Endodermal cell (in vitro differentiated cells): ENCODE data around the gene TEX51. TPM values are rescaled to one million over a fixed set of nuclear protein-coding genes. Genes with fewer than 3 reads are reported as not detected.

Source experiments
- DNase-seq: peaks from one replicate; pipeline ENCODE4 v3.0.0-alpha.2; 2017
- H3K27ac ChIP-seq: 2 replicates; pipeline ENCODE4 v1.5.1; 2013; ENCODE audit warnings: mild to moderate bottlenecking, low read depth, low read length, moderate library complexity
- H3K27me3 ChIP-seq: 2 replicates; pipeline ENCODE4 v1.6.1; 2013; ENCODE audit warnings: mild to moderate bottlenecking, low read length, moderate library complexity; ENCODE audit not compliant: insufficient read depth, control insufficient read depth, poor library complexity, severe bottlenecking
- H3K36me3 ChIP-seq: 2 replicates; pipeline ENCODE4 v1.7.0; 2013; ENCODE audit warnings: mild to moderate bottlenecking, low read length, moderate library complexity; ENCODE audit not compliant: control insufficient read depth, insufficient read depth
- H3K4me1 ChIP-seq: one replicate; pipeline ENCODE4 v1.7.0; 2013; ENCODE audit warnings: low read length; ENCODE audit not compliant: control insufficient read depth, insufficient read depth
- H3K4me3 ChIP-seq: 2 replicates; pipeline ENCODE4 v1.5.1; 2013; ENCODE audit warnings: mild to moderate bottlenecking, low read length, moderate library complexity
- H3K9ac ChIP-seq: 2 replicates; pipeline ENCODE4 v1.6.1; 2013; ENCODE audit warnings: mild to moderate bottlenecking, low read length, moderate library complexity; ENCODE audit not compliant: poor library complexity, severe bottlenecking; ENCODE audit errors: extremely low read depth
- H3K9me3 ChIP-seq: 2 replicates; pipeline ENCODE4 v1.6.1; 2013; ENCODE audit warnings: mild to moderate bottlenecking, low read length, moderate library complexity; ENCODE audit not compliant: control insufficient read depth
- H3K27ac Mint-ChIP-seq: 2 replicates; pipeline ENCODE4 v1.8.0; 2020; ENCODE audit warnings: mixed read lengths
- H3K27me3 Mint-ChIP-seq: 2 replicates; pipeline ENCODE4 v1.8.0; 2021; ENCODE audit warnings: mild to moderate bottlenecking, mixed read lengths; ENCODE audit not compliant: insufficient read depth
- H3K36me3 Mint-ChIP-seq: 2 replicates; pipeline ENCODE4 v1.8.0; 2020; ENCODE audit warnings: low read depth, mixed read lengths
- H3K4me1 Mint-ChIP-seq: 2 replicates; pipeline ENCODE4 v1.8.0; 2020; ENCODE audit warnings: mixed read lengths
- H3K4me3 Mint-ChIP-seq: 2 replicates; pipeline ENCODE4 v1.8.0; 2020; ENCODE audit warnings: mild to moderate bottlenecking, moderate library complexity, mixed read lengths
- H3K9me3 Mint-ChIP-seq: 2 replicates; pipeline ENCODE4 v1.8.0; 2020; ENCODE audit warnings: mild to moderate bottlenecking, mixed read lengths
- WGBS, 2 experiments: methylation state at CpG; one replicate each; pipeline versions ENCODE4 v1.1.5 to v1.1.7; 2013; ENCODE audit warnings: missing lambda C conversion rate in 2 of 2, mixed read lengths in 1 of 2; ENCODE audit not compliant: insufficient coverage in 1 of 2, insufficient read length in 1 of 2; 5-methylcytosine and 5-hydroxymethylcytosine counted together
- total RNA-seq, 2 donors: library from RNA; stranded (reverse); fragmentation: NEBNext Ultra II Directional in 1 of 2; extraction: Animal tissue kit (Norgen Biotek cat#: 25700) in 1 of 2; gene quantifications; 2 replicates in 1 of 2; 3 replicates in 1 of 2; pipeline ENCODE4 v1.2.1, GENCODE V29; 2021
- TF ChIP-seq, protein P1 (sequence below): fragments of 200-600 bp; sonication (generic); conservative IDR thresholded peaks from 2 replicates; pipeline ENCODE4 v1.5.0; 2021; ENCODE audit warnings: antibody characterized with exemption, mild to moderate bottlenecking

The TEX51 gene
- total RNA-seq, 2 donors from 2014 or later, result not detected

DNA sequence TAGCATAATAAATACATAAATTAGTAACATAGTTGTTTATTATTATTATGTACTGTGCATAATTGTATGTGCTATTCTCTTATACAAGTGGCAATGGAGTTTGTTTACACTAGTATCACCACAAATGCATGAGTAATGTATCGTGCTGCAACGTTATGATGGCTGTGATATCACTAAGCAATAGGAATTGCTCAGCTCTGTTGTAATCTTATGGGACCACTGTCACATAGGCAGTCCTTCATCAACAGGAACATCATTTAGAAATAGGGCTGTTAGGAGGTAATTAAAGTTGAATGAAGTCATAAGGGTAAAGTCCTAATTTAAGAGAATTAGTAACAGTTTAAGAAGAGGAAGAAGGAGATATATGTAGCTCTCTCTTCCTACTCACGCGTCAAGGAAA lies 33.8 kb downstream of the TEX51 start:
- no peaks in the 10 kb centered on the region for H3K27me3 ChIP-seq
- DNase-seq, result no peak
- Mint-ChIP-seq H3K36me3 (no peaks in the 10 kb centered on the region), H3K4me3 (no peak overlapping the region), H3K27me3 (peaks cover 21% of the 10 kb centered on the region), H3K27ac (no peak overlapping the region), H3K4me1 (no peaks in the 10 kb centered on the region), H3K9me3 (no peaks in the 10 kb centered on the region)
- H3K9me3 ChIP-seq, result no peaks in the 10 kb centered on the region
- 97 to 100% methylated on average over 4 of the region's 4 CpGs for WGBS, 2 experiments
- no peak overlapping the region for H3K4me3 ChIP-seq
- H3K4me1 ChIP-seq, result no peaks in the 10 kb centered on the region
- TF ChIP-seq, protein P1, sequence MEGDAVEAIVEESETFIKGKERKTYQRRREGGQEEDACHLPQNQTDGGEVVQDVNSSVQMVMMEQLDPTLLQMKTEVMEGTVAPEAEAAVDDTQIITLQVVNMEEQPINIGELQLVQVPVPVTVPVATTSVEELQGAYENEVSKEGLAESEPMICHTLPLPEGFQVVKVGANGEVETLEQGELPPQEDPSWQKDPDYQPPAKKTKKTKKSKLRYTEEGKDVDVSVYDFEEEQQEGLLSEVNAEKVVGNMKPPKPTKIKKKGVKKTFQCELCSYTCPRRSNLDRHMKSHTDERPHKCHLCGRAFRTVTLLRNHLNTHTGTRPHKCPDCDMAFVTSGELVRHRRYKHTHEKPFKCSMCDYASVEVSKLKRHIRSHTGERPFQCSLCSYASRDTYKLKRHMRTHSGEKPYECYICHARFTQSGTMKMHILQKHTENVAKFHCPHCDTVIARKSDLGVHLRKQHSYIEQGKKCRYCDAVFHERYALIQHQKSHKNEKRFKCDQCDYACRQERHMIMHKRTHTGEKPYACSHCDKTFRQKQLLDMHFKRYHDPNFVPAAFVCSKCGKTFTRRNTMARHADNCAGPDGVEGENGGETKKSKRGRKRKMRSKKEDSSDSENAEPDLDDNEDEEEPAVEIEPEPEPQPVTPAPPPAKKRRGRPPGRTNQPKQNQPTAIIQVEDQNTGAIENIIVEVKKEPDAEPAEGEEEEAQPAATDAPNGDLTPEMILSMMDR, result no peak
- no peaks in the 10 kb centered on the region for H3K36me3 ChIP-seq
- no peak overlapping the region for H3K27ac ChIP-seq
- no peak overlapping the region for H3K9ac ChIP-seq

DNA sequence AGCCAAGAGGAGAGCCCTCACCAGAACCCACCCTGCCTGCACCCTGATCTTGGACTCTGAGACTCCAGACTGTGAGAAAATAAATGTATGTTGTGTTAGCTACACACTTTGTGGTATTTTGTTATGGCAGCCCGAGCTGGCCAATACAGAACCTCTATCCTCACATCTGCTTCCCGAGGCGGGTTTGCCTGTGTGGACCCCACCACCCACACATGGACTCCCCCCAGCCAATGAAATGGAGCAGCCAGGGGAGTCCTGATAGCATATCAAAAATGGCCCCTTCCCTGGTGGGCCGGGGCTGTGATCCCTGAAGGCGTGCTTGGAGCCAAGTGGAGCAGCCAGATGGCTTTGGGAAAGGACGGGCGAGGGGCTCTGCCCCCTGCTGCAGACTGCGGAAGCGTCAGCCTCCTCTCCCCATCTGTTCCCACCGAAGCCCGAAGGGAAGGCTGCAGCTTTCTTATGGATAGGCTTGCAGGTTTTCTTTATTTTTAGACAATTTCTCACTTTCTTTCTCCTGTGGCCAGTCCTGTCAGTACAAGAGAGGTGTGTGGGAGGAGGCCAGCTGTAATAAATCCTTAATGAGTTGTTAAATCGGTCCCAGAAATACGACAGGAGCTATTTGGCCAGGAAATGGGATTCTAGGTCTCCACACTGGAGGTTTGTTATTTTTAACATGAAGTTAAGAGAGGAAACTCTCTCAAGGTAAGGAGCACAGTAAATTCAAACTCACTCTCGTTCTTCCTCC lies 34.4 kb downstream of the TEX51 start:
- DNase-seq, result no peak
- 73 to 81% methylated on average over 11 to 14 of the region's 14 CpGs for WGBS, 2 experiments
- no peaks in the 10 kb centered on the region for H3K36me3 ChIP-seq
- H3K27me3 ChIP-seq, result no peaks in the 10 kb centered on the region
- Mint-ChIP-seq H3K9me3 (no peaks in the 10 kb centered on the region), H3K4me3 (no peak overlapping the region), H3K4me1 (no peaks in the 10 kb centered on the region), H3K27ac (no peak overlapping the region), H3K36me3 (no peaks in the 10 kb centered on the region), H3K27me3 (peaks cover 27% of the 10 kb centered on the region)
- no peak overlapping the region for H3K9ac ChIP-seq
- TF ChIP-seq, protein P1, result peak; percentile 19
- H3K4me1 ChIP-seq, result no peaks in the 10 kb centered on the region
- no peaks in the 10 kb centered on the region for H3K9me3 ChIP-seq
- H3K4me3 ChIP-seq, result no peak overlapping the region
- H3K27ac ChIP-seq, result no peak overlapping the region

DNA sequence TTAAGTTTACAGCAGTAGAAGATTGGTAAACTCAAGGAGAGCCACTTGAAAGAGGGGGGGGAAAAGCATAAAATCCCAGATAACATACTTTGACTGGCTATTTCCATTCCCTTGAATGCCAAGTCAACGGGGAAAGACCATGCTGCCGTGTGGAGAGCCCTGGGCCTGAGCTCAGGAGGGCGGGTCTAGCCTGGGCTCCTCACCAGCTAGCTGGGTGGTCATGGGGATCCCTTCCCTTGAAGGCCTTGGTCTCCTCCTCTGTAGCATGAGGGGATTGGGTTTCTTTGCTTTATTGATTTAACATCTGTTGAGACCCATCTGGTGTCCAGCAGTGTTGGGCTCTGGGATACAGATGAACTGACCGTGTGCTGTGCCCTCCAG lies 35.0 kb downstream of the TEX51 start:
- WGBS, 2 experiments, result 96% methylated on average over 4 of the region's 4 CpGs; no CpG with 5 or more reads in 1 of the 2 experiments
- DNase-seq, result no peak
- Histone ChIP-seq H3K9me3 (no peaks in the 10 kb centered on the region), H3K27ac (no peak overlapping the region), H3K4me3 (no peak overlapping the region), H3K4me1 (no peaks in the 10 kb centered on the region), H3K36me3 (no peaks in the 10 kb centered on the region), H3K9ac (no peak overlapping the region), H3K27me3 (no peaks in the 10 kb centered on the region)
- Mint-ChIP-seq H3K27ac (no peak overlapping the region), H3K4me3 (no peak overlapping the region), H3K36me3 (no peaks in the 10 kb centered on the region), H3K27me3 (peaks cover 33% of the 10 kb centered on the region), H3K9me3 (no peaks in the 10 kb centered on the region), H3K4me1 (no peaks in the 10 kb centered on the region)
- TF ChIP-seq, protein P1, result no peak
